Cardiac fibroblast (primary cell): ENCODE results near the gene VAPA.

Experiments used
- DNase-seq, 2 donors: peaks; one replicate each; pipeline versions ENCODE4 v3.0.0 to v3.0.0-alpha.2; 2010; ENCODE audit warnings: low read depth in 2 of 2
- H3K4me3 ChIP-seq, 2 donors: replicated peaks in 1 of 2; 1 replicate in 1 of 2; 2 replicates in 1 of 2; pipeline ENCODE4 v1.5.1; 2011; ENCODE audit warnings: low read depth in 2 of 2, low read length in 2 of 2, mild to moderate bottlenecking in 2 of 2, moderate library complexity in 1 of 2
- CTCF ChIP-seq: IDR thresholded peaks from one replicate; pipeline ENCODE4 v1.5.1; 2011; ENCODE audit warnings: low read depth, mild to moderate bottlenecking, low read length, inconsistent platforms

Gene VAPA

GRCh38 chr18:9914584-9915290, 921 bp downstream of the VAPA start:
- peak overlapping the region; percentile 82 to 91 for H3K4me3 ChIP-seq
- DNase-seq, result peak; percentile 77 to 81

DNA sequence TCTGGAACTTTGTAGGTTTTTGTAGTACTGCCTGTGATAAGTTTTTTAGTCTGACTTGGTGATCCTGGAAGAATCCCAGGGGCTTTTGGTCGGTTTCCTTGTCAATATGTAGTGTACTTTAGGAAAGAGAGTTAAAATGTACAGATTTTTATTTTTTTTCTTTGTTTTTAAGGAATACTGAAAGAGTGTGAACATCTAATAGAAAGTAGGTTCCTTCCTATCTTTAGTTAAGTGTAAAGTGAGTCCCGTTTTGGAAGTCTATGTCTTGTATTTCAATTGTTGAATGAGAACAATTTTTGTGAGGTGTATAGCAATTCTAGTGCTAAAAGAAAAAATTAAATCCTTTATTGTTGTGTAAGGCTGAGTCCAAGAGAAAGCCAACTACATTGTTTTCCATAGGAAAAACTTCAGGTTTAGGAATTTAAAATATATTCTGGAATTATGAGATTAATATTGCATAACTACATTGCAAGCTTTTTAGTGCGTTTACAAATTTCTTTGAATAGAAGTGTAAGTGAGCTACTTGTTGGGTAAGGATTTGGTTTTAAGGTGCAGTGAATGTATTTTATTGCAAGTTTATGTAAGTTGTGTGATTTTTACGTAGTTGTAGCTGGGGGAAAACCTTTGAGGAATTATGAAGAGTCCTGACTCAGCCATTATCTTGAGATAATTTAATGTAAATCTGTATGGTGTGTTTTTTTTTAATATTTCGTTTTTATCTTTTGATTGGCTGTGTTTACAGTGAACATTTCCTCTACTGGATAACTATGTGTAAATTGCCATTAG, 1.7 kb downstream of the VAPA start:
- H3K4me3 ChIP-seq, result peak overlapping the region; percentile 82 to 91
- DNase-seq, result peak in 1 of 2 donors; percentile 17
- no peak for TF ChIP-seq CTCF

More at GRCh38 chr18:9914584-9915290, 921 bp downstream of the VAPA start:
- no peak for TF ChIP-seq CTCF

GRCh38 chr18:9916077-9916639, 2.3 kb downstream of the VAPA start:
- no peak for TF ChIP-seq CTCF
- peak; percentile 56 to 57 for DNase-seq
- peak overlapping the region; percentile 82 to 91 for H3K4me3 ChIP-seq

DNA sequence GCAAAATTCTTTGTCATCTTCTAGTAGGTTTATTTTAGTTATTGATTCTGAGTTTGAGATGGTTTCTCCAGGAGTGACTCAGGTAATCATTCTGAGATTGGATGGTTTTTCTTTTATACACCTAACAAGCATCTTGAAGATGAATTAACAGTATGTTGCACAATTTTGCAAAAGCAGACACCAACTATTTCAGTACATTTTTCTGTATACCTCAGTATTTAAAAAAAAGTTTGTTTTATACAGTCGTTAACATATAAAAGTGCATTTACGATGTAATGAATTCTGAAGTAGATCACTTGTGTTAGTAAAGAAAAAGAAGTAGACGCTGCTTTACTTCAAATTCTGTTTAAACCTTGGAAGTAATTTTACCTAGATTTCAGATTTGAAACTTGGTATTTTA, 3.0 kb downstream of the VAPA start:
- DNase-seq, result no peak
- no peak overlapping the region for H3K4me3 ChIP-seq
- TF ChIP-seq CTCF, result no peak

DNA sequence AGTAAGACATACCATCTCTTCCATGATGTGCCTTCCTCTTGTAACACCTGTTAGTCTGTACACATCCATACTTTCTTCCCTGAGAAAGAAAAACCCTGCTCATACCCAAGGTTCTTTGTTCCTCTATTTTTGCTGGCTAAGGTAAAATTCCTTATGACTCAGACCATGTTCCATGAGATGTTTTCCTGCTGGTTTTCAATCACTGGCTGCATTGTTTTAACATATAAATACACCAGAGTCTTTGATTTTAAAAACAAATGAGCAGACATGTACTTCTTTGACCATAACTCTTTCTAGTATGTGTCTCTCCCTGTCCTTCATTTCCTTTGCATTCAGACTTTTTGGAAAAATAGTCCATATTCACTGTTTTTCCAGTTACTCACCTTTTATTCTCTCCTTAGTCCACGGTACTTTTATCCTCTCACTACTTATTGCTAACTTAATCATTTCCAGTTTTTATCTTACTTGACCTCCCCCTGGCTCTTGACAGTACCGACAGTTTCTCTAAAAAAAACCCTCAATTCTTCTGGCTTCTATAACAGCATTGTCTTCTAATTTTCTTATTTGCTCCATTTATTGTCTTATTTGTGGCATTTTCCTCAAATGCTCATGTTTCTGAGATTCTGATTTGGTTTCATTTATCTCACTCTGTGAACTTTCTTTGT, 4.3 kb downstream of the VAPA start:
- no peak for TF ChIP-seq CTCF
- DNase-seq, result peak; percentile 33 to 54
- no peak overlapping the region for H3K4me3 ChIP-seq

- no peak for DNase-seq
- no peak for TF ChIP-seq CTCF
- H3K4me3 ChIP-seq, result no peak overlapping the region
Measured at GRCh38 chr18:9919564-9920232, 5.9 kb downstream of the VAPA start.
